ENCODE measurements around the gene PAF1. TPM values are rescaled to one million over a fixed set of nuclear protein-coding genes. Genes with fewer than 3 reads are reported as not detected.

Gene PAF1
- total and polyA plus RNA-seq, 2 of the 13 experiments (the other 11 are each of a cell fraction or from before 2014, with no cell fraction given): 30.2 to 31.1 TPM

DNA sequence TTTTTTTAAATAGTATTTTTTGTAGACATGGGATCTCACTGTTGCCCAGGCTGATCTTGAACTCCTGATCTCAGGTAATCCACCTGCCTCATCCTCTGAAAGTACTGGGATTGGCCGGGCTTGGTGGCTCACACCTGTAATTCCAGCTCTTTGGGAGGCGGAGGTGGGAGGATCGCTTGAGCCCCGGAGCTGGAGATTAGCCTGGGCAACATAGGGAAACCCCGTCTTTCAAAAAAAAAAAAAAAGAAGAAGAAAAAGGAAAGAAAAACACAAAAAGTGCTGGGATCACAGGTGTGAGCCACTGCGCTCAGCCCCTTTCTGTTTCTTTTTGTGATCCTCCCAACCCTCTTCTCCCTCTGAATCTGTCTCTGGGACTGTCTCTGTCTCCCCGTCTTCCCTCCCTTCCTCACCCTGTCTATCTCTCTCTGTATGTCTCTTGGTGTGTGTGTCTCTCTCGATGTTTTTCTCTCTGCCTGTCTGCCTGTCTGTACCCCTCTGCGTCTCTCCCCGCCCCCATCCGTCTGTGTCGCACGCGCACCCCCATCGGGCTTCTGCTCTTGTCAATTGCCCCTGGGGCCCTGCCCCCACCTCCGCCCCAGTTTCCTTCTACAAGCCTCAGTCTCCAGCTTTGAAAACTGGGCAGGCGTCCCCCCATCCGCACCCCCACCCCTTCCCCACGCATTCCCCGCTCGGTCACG lies 15.2 kb upstream of the PAF1 start (continued):
- TF ChIP-seq ZNF431 (CRISPR knock-in tag; IDR thresholded peaks at IDR 0.05; ENCODE audit: borderline replicate concordance, low read depth): 0 out of 2 replicates have a peak, but pooled peaks have one; percentile 16
- TF ChIP-seq, protein P1, sequence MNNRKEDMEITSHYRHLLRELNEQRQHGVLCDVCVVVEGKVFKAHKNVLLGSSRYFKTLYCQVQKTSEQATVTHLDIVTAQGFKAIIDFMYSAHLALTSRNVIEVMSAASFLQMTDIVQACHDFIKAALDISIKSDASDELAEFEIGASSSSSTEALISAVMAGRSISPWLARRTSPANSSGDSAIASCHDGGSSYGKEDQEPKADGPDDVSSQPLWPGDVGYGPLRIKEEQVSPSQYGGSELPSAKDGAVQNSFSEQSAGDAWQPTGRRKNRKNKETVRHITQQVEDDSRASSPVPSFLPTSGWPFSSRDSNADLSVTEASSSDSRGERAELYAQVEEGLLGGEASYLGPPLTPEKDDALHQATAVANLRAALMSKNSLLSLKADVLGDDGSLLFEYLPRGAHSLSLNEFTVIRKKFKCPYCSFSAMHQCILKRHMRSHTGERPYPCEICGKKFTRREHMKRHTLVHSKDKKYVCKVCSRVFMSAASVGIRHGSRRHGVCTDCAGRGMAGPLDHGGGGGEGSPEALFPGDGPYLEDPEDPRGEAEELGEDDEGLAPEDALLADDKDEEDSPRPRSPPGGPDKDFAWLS (CRISPR knock-in tag; IDR thresholded peaks at IDR 0.05; ENCODE audit: borderline replicate concordance): no peak
- TF ChIP-seq ZNF496 (CRISPR knock-in tag; IDR thresholded peaks at IDR 0.05; ENCODE audit: insufficient replicate concordance): no peak
- TF ChIP-seq NR3C1 (CRISPR knock-in tag; IDR thresholded peaks at IDR 0.05): no peak
- no peak for TF ChIP-seq HMG20B (CRISPR knock-in tag; conservative IDR thresholded peaks at IDR 0.05)
- peak; percentile 58 for TF ChIP-seq PRPF4 (IDR thresholded peaks at IDR 0.05; ENCODE audit: low read depth, low read length, poor library complexity, severe bottlenecking)
- no peak for TF ChIP-seq JUND (CRISPR knock-in tag; IDR thresholded peaks at IDR 0.05)
- no peak for TF ChIP-seq SOX13 (IDR thresholded peaks at IDR 0.05)
- TF ChIP-seq SOX13 (CRISPR knock-in tag; conservative IDR thresholded peaks at IDR 0.05 in 1 of 2, IDR thresholded peaks at IDR 0.05 in 1 of 2): no peak
- TF ChIP-seq ZNF7 (CRISPR knock-in tag; IDR thresholded peaks at IDR 0.05): no peak
- no peak for TF ChIP-seq FOXA1 (IDR thresholded peaks at IDR 0.05)
- TF ChIP-seq FOXA1 (CRISPR knock-in tag; IDR thresholded peaks at IDR 0.05): no peak
- TF ChIP-seq SCMH1 (CRISPR knock-in tag; IDR thresholded peaks at IDR 0.05; ENCODE audit: borderline replicate concordance): no peak
- TF ChIP-seq, protein P2, sequence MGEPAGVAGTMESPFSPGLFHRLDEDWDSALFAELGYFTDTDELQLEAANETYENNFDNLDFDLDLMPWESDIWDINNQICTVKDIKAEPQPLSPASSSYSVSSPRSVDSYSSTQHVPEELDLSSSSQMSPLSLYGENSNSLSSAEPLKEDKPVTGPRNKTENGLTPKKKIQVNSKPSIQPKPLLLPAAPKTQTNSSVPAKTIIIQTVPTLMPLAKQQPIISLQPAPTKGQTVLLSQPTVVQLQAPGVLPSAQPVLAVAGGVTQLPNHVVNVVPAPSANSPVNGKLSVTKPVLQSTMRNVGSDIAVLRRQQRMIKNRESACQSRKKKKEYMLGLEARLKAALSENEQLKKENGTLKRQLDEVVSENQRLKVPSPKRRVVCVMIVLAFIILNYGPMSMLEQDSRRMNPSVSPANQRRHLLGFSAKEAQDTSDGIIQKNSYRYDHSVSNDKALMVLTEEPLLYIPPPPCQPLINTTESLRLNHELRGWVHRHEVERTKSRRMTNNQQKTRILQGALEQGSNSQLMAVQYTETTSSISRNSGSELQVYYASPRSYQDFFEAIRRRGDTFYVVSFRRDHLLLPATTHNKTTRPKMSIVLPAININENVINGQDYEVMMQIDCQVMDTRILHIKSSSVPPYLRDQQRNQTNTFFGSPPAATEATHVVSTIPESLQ (CRISPR knock-in tag; conservative IDR thresholded peaks at IDR 0.05): no peak
- TF ChIP-seq ZNF451 (CRISPR knock-in tag; IDR thresholded peaks at IDR 0.05): 0 out of 2 replicates have a peak, but pooled peaks have one; percentile 0
- TF ChIP-seq FLYWCH1 (CRISPR knock-in tag; IDR thresholded peaks at IDR 0.05): no peak
- TF ChIP-seq ZNF224 (CRISPR knock-in tag; IDR thresholded peaks at IDR 0.05): no peak
- no peak for TF ChIP-seq SRY (CRISPR knock-in tag; IDR thresholded peaks at IDR 0.05)

Measured in HepG2 (cell line).